H1 (cell line): Measurements from ENCODE around the gene TEX51. TPM values are rescaled to one million over a fixed set of nuclear protein-coding genes. Genes with fewer than 3 reads are reported as not detected.

Source experiments
- CTCF ChIA-PET: fragments of 300-600 bp; sonication (Branson Sonifier 250); formaldehyde crosslinking; loops from one replicate; lab custom pipeline; 2021; ENCODE audit not compliant: partially characterized antibody; lab: Charles Lee
- POLR2A ChIA-PET: fragments of 300-600 bp; sonication (Branson Sonifier 250); formaldehyde crosslinking; loops from one replicate; lab custom pipeline; 2021; ENCODE audit warnings: inconsistent platforms; ENCODE audit not compliant: partially characterized antibody; lab: Charles Lee
- DNase-seq, 2 experiments: peaks; one replicate each; pipeline versions ENCODE4 v3.0.0 to v3.0.0-alpha.2; 2010 to 2022; ENCODE audit warnings: low spot score in 2 of 2, low read depth in 1 of 2, mixed read lengths in 1 of 2
- FAIRE-seq: peaks from 2 replicates; lab custom pipeline; 2011; peaks lifted over from hg19 to GRCh38; lab: Jason Lieb, UNC
- H2AFZ ChIP-seq: 2 replicates; pipeline ENCODE4 v1.8.1; 2012; ENCODE audit warnings: low read length, inconsistent platforms
- H2AK5ac ChIP-seq: 2 replicates; pipeline ENCODE4 v1.6.1; 2013; ENCODE audit warnings: low read depth, low read length
- H2BK120ac ChIP-seq: replicated peaks from 2 replicates; pipeline ENCODE3; 2013; ENCODE audit warnings: low read depth, low read length, inconsistent platforms
- H2BK12ac ChIP-seq: 2 replicates; pipeline ENCODE4 v1.6.1; 2013; ENCODE audit warnings: low read depth, low read length
- H2BK15ac ChIP-seq: 2 replicates; pipeline ENCODE4 v1.6.1; 2013; ENCODE audit warnings: low read length
- H2BK20ac ChIP-seq: 2 replicates; pipeline ENCODE4 v1.6.1; 2013; ENCODE audit warnings: low read length
- H2BK5ac ChIP-seq: 2 replicates; pipeline ENCODE4 v1.6.1; 2013; ENCODE audit warnings: low read depth, low read length
- H3K14ac ChIP-seq: 2 replicates; pipeline ENCODE4 v1.6.1; 2013; ENCODE audit warnings: inconsistent platforms; ENCODE audit not compliant: insufficient read length
- H3K18ac ChIP-seq: 2 replicates; pipeline ENCODE4 v1.6.1; 2013; ENCODE audit warnings: low read length; ENCODE audit errors: extremely low read depth
- H3K23ac ChIP-seq: 2 replicates; pipeline ENCODE4 v1.6.1; 2013; ENCODE audit warnings: inconsistent platforms; ENCODE audit not compliant: insufficient read length
- H3K23me2 ChIP-seq: 2 replicates; pipeline ENCODE4 v1.6.1; 2013; ENCODE audit warnings: low read depth, low read length
- H3K27ac ChIP-seq: 2 replicates; pipeline ENCODE4 v1.6.1; 2011; ENCODE audit warnings: low read depth, low read length, inconsistent platforms
- H3K27me3 ChIP-seq, 4 experiments: replicated peaks in 1 of 4; 1 replicate in 1 of 4; 2 replicates in 3 of 4; pipeline versions ENCODE4 v1.6.1 to v1.8.1; 2011 to 2013; ENCODE audit warnings: low read length in 3 of 4, mild to moderate bottlenecking in 3 of 4, inconsistent platforms in 2 of 4, mixed read lengths in 2 of 4, moderate library complexity in 1 of 4; ENCODE audit not compliant: control insufficient read depth in 3 of 4, insufficient read depth in 3 of 4; ENCODE audit errors: extremely low read depth in 1 of 4
- H3K36me3 ChIP-seq, 4 experiments: 2 replicates each; pipeline versions ENCODE4 v1.6.1 to v1.8.1; 2011 to 2013; ENCODE audit warnings: mild to moderate bottlenecking in 4 of 4, low read length in 3 of 4, moderate library complexity in 2 of 4, control low read depth in 1 of 4, inconsistent platforms in 1 of 4; ENCODE audit not compliant: insufficient read depth in 4 of 4, control insufficient read depth in 2 of 4
- H3K4ac ChIP-seq: replicated peaks from 2 replicates; pipeline ENCODE3; 2013; ENCODE audit warnings: low read length, low read depth, mixed read lengths, inconsistent platforms; ENCODE audit not compliant: insufficient read length
- H3K4me1 ChIP-seq, 4 experiments: replicated peaks in 1 of 4; 1 replicate in 1 of 4; 2 replicates in 3 of 4; pipeline versions ENCODE4 v1.6.1 to v1.8.1; 2011 to 2013; ENCODE audit warnings: low read length in 3 of 4, inconsistent platforms in 2 of 4, mixed read lengths in 1 of 4; ENCODE audit not compliant: insufficient read depth in 4 of 4, control insufficient read depth in 3 of 4
- H3K4me2 ChIP-seq, 2 experiments: 2 replicates each; pipeline versions ENCODE4 v1.6.1 to v1.8.1; 2011 to 2013; ENCODE audit warnings: low read depth in 2 of 2, low read length in 2 of 2, control low read depth in 1 of 2, inconsistent platforms in 1 of 2, mild to moderate bottlenecking in 1 of 2; ENCODE audit not compliant: insufficient read depth in 1 of 2
- H3K4me3 ChIP-seq, 4 experiments: fragments of 200-600, 300-600 bp in 1 of 4; sonication (generic), shearing (Covaris generic), sonication (Bioruptor Twin) in 1 of 4; 2 replicates each; pipeline versions ENCODE4 v1.5.1 to v1.8.1; 2011 to 2016; ENCODE audit warnings: low read length in 4 of 4, low read depth in 3 of 4, control low read depth in 2 of 4, inconsistent platforms in 2 of 4, mild to moderate bottlenecking in 2 of 4, mixed read lengths in 1 of 4, moderate library complexity in 1 of 4; ENCODE audit not compliant: insufficient read depth in 2 of 4; ENCODE audit errors: extremely low read depth in 1 of 4
- H3K56ac ChIP-seq: replicated peaks from 2 replicates; pipeline ENCODE3; 2013; ENCODE audit warnings: low read depth, mild to moderate bottlenecking, mixed read lengths, low read length, inconsistent platforms; ENCODE audit not compliant: insufficient read length
- H3K79me1 ChIP-seq: 2 replicates; pipeline ENCODE4 v1.6.1; 2013; ENCODE audit warnings: low read depth, low read length, control low read depth
- H3K79me2 ChIP-seq, 2 experiments: 2 replicates each; pipeline versions ENCODE4 v1.6.1 to v1.8.1; 2012 to 2013; ENCODE audit warnings: low read length in 2 of 2, mild to moderate bottlenecking in 2 of 2, inconsistent platforms in 1 of 2; ENCODE audit not compliant: insufficient read depth in 2 of 2, control insufficient read depth in 1 of 2
- H3K9ac ChIP-seq, 4 experiments: replicated peaks in 1 of 4; 1 replicate in 1 of 4; 2 replicates in 3 of 4; pipeline versions ENCODE4 v1.6.1 to v1.8.1; 2011 to 2013; ENCODE audit warnings: low read depth in 3 of 4, low read length in 3 of 4, control low read depth in 2 of 4, mild to moderate bottlenecking in 2 of 4, moderate library complexity in 2 of 4, inconsistent platforms in 1 of 4; ENCODE audit errors: extremely low read depth in 1 of 4
- H3K9me3 ChIP-seq, 2 experiments: 2 replicates each; pipeline versions ENCODE4 v1.6.1 to v1.8.1; 2012 to 2013; ENCODE audit warnings: mild to moderate bottlenecking in 2 of 2, moderate library complexity in 2 of 2, control low read depth in 1 of 2, inconsistent platforms in 1 of 2, low read depth in 1 of 2, low read length in 1 of 2, mixed read lengths in 1 of 2; ENCODE audit not compliant: insufficient read depth in 2 of 2
- H4K20me1 ChIP-seq, 2 experiments: replicated peaks in 1 of 2; 2 replicates each; pipeline versions ENCODE3 to v1.8.1; 2011 to 2013; ENCODE audit warnings: inconsistent platforms in 2 of 2, low read length in 2 of 2, mild to moderate bottlenecking in 1 of 2; ENCODE audit not compliant: insufficient read depth in 2 of 2, control insufficient read depth in 1 of 2
- H4K5ac ChIP-seq: 2 replicates; pipeline ENCODE4 v1.6.1; 2013; ENCODE audit warnings: low read length, low read depth, mixed read lengths, inconsistent platforms; ENCODE audit not compliant: insufficient read length
- H4K8ac ChIP-seq: 2 replicates; pipeline ENCODE4 v1.8.0; 2013; ENCODE audit warnings: mild to moderate bottlenecking, moderate library complexity, low read length, inconsistent platforms; ENCODE audit not compliant: insufficient read depth; ENCODE audit errors: extremely low read depth
- H4K91ac ChIP-seq: replicated peaks from 2 replicates; pipeline ENCODE3; 2013; ENCODE audit warnings: low read length, mixed read lengths, inconsistent platforms; ENCODE audit not compliant: insufficient read length
- EGR1 ChIP-seq: IDR thresholded peaks from 2 replicates; pipeline ENCODE4 v1.6.1; 2011; ENCODE audit warnings: low read depth, low read length, borderline replicate concordance
- EP300 ChIP-seq, 2 experiments: IDR thresholded peaks; 1 replicate in 1 of 2; 2 replicates in 1 of 2; pipeline ENCODE4 v1.6.1; 2011 to 2012; ENCODE audit warnings: low read depth in 2 of 2, low read length in 2 of 2, mild to moderate bottlenecking in 2 of 2, borderline replicate concordance in 1 of 2, inconsistent platforms in 1 of 2, moderate library complexity in 1 of 2
- GTF2F1 ChIP-seq: IDR thresholded peaks from 2 replicates; pipeline ENCODE4 v1.6.1; 2012; ENCODE audit warnings: low read depth, low read length, improper control_type of control experiment, borderline replicate concordance
- JUN ChIP-seq: IDR thresholded peaks from 2 replicates; pipeline ENCODE4 v1.6.1; 2011; ENCODE audit warnings: low read depth, mild to moderate bottlenecking, improper control_type of control experiment, low read length
- POLR2A ChIP-seq, 2 experiments: IDR thresholded peaks; 1 replicate in 1 of 2; 2 replicates in 1 of 2; pipeline ENCODE4 v1.6.1; 2011; ENCODE audit warnings: low read depth in 2 of 2, low read length in 2 of 2, mild to moderate bottlenecking in 2 of 2; ENCODE audit errors: control extremely low read depth in 1 of 2
- RAD21 ChIP-seq, 2 experiments: IDR thresholded peaks in 1 of 2; conservative IDR thresholded peaks in 1 of 2; 2 replicates each; pipeline ENCODE4 v1.6.1; 2011; ENCODE audit warnings: low read depth in 2 of 2, low read length in 2 of 2, improper control_type of control experiment in 1 of 2, inconsistent platforms in 1 of 2, mild to moderate bottlenecking in 1 of 2, moderate library complexity in 1 of 2
- SAP30 ChIP-seq: fragments of 300-600 bp; sonication (generic); IDR thresholded peaks from 2 replicates; pipeline ENCODE4 v1.7.1; 2012; ENCODE audit warnings: low read length, moderate library complexity, mild to moderate bottlenecking, inconsistent platforms; ENCODE audit not compliant: insufficient read depth, insufficient replicate concordance
- SIRT6 ChIP-seq: IDR thresholded peaks from one replicate; pipeline ENCODE4 v1.7.1; 2012; ENCODE audit warnings: low read length, inconsistent platforms
- SP2 ChIP-seq: IDR thresholded peaks from 2 replicates; pipeline ENCODE4 v1.6.1; 2012; ENCODE audit warnings: mild to moderate bottlenecking, low read length, inconsistent platforms
- USF2 ChIP-seq: IDR thresholded peaks from 2 replicates; pipeline ENCODE4 v1.6.1; 2011; ENCODE audit warnings: low read length, improper control_type of control experiment
- WGBS, 2 experiments: shearing (Covaris generic) in 1 of 2; methylation state at CpG; one replicate each; pipeline versions ENCODE4 v1.1.6 to v1.1.7; 2013 to 2015; ENCODE audit warnings: low lambda C conversion rate in 2 of 2, mixed read lengths in 2 of 2, inconsistent platforms in 1 of 2, low coverage in 1 of 2, missing lambda C conversion rate in 1 of 2; ENCODE audit not compliant: insufficient replicate concordance in 2 of 2, insufficient coverage in 1 of 2, insufficient read length in 1 of 2; ENCODE audit errors: extremely low coverage in 1 of 2, missing lambda C conversion rate in 1 of 2; 5-methylcytosine and 5-hydroxymethylcytosine counted together
- polyA plus RNA-seq, 7 experiments: library from polyadenylated mRNA; depleted of rRNA in 3 of 7; stranded (reverse) in 5 of 7; unstranded in 2 of 7; fragments of >200 nt in 5 of 7; fragments of 200-250 nt in 2 of 7; gene quantifications; 1 replicate in 5 of 7; 2 replicates in 1 of 7; 4 replicates in 1 of 7; pipeline versions ENCODE4 v1.2.1 to v1.2.3, GENCODE V29; 2011 to 2013; ENCODE audit warnings: missing spikeins in 2 of 7, mixed read lengths in 2 of 7
- total RNA-seq: library from RNA; stranded (reverse); fragmentation: NEBNext Ultra II Directional; extraction: Animal tissue kit (Norgen Biotek cat#: 25700); gene quantifications from 2 replicates; pipeline ENCODE4 v1.2.1, GENCODE V29; 2021

Gene TEX51
- total and polyA plus RNA-seq, 2 of the 8 experiments (the other 6 are each of a cell fraction or from before 2014, with no cell fraction given) = not detected

DNA sequence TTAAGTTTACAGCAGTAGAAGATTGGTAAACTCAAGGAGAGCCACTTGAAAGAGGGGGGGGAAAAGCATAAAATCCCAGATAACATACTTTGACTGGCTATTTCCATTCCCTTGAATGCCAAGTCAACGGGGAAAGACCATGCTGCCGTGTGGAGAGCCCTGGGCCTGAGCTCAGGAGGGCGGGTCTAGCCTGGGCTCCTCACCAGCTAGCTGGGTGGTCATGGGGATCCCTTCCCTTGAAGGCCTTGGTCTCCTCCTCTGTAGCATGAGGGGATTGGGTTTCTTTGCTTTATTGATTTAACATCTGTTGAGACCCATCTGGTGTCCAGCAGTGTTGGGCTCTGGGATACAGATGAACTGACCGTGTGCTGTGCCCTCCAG, 35.0 kb downstream of the TEX51 start:
- Histone ChIP-seq H3K27ac (no peak overlapping the region), H3K4me3 (no peak overlapping the region), H3K79me1 (no peaks in the 10 kb centered on the region), H3K79me2 (no peaks in the 10 kb centered on the region), H4K91ac (no peak overlapping the region), H4K5ac (no peak overlapping the region), H2BK20ac (no peak overlapping the region), H4K20me1 (no peaks in the 10 kb centered on the region), H3K27me3 (peaks cover 0 to 9% (median 6%) of the 10 kb centered on the region in 4 experiments; a peak in 6 of 7 replicates), H3K18ac (no peak overlapping the region), H2BK15ac (no peak overlapping the region)
- POLR2A ChIA-PET = no interaction called here
- FAIRE-seq = no peak
- TF ChIP-seq JUN (no peak), GTF2F1 (no peak), SP2 (no peak), EP300 (IDR thresholded peaks at IDR 0.05; ENCODE audit: borderline replicate concordance in 1 of 2, low read depth in 2 of 2, low read length in 2 of 2) (no peak), SIRT6 (no peak), EGR1 (no peak), POLR2A (IDR thresholded peaks at IDR 0.05; ENCODE audit: control extremely low read depth in 1 of 2, low read depth in 2 of 2, low read length in 2 of 2) (no peak), SAP30 (no peak), RAD21 (IDR thresholded peaks at IDR 0.05 in 1 of 2, conservative IDR thresholded peaks at IDR 0.05 in 1 of 2; ENCODE audit: low read depth in 2 of 2, low read length in 2 of 2) (no peak), USF2 (no peak)
- TF ChIP-seq, all 59 proteins: peak for 0
- H3K9ac ChIP-seq = no peak overlapping the region
- no peaks in the 10 kb centered on the region for H3K9me3 ChIP-seq
- no peak overlapping the region for H2BK5ac ChIP-seq
- no peak overlapping the region for H3K56ac ChIP-seq
- H2BK12ac ChIP-seq = no peak overlapping the region
- no peak overlapping the region for H3K4me2 ChIP-seq
- H3K4me1 ChIP-seq = peaks cover 0 to 6% (median 1%) of the 10 kb centered on the region in 4 experiments; a peak in 2 of 7 replicates
- H3K36me3 ChIP-seq = no peaks in the 10 kb centered on the region
- H2AK5ac ChIP-seq = no peak overlapping the region
- H2AFZ ChIP-seq = no peak overlapping the region
- no peak overlapping the region for H2BK120ac ChIP-seq
- no peaks in the 10 kb centered on the region for H3K23me2 ChIP-seq
- no peak overlapping the region for H4K8ac ChIP-seq
- peak in 1 of 2 experiments; percentile 10 for DNase-seq
- no peak overlapping the region for H3K23ac ChIP-seq
- H3K4ac ChIP-seq = no peak overlapping the region
- 94% methylated on average over 4 of the region's 4 CpGs; no CpG with 5 or more reads in 1 of the 2 experiments for WGBS, 2 experiments
- H3K14ac ChIP-seq = no peak overlapping the region
- CTCF ChIA-PET = interaction anchor here (0.8 to 2.0 kb wide), 7 partner anchors 19 to 290 kb away, joined by 3 to 8 read pairs (median 4); no protein-coding TSS in a partner anchor
